HG02763 (cell line): ENCODE data around the gene MCF2L.
"Not testable (repeated sequence)": the region's sequence is repeated elsewhere in the genome, so short reads cannot be mapped to it uniquely, and the experiment has no call there.

Experiments
- ATAC-seq: cut with Tn5 transposase; IDR thresholded peaks from one replicate; pipeline ENCODE4 v1.9.1; 2021; ENCODE audit warnings: mild to moderate bottlenecking, moderate library complexity; ENCODE audit not compliant: unreplicated experiment

Gene MCF2L

GRCh38 chr13:113092776-113093579, 124.0 kb downstream of the MCF2L start:
- ATAC-seq = no peak

GRCh38 chr13:113093580-113094409, 124.8 kb downstream of the MCF2L start:
- ATAC-seq = no peak

- ATAC-seq = no peak
Measured at GRCh38 chr13:113094410-113094800, 125.4 kb downstream of the MCF2L start.

- no peak for ATAC-seq
Measured at GRCh38 chr13:113095146-113096051, 126.4 kb downstream of the MCF2L start.

GRCh38 chr13:113096052-113096744, 127.2 kb downstream of the MCF2L start:
- ATAC-seq = no peak

- ATAC-seq = no peak
Measured at GRCh38 chr13:113096745-113097305, 127.8 kb downstream of the MCF2L start.

GRCh38 chr13:113097651-113098050, 128.6 kb downstream of the MCF2L start:
- ATAC-seq = no peak

GRCh38 chr13:113098162-113098732, 129.2 kb downstream of the MCF2L start:
- ATAC-seq = no peak

- ATAC-seq = no peak
Measured at GRCh38 chr13:113099142-113099541, 130.1 kb downstream of the MCF2L start.

- ATAC-seq = not testable (repeated sequence)
Measured at GRCh38 chr13:113102302-113102701, 133.3 kb downstream of the MCF2L start.

GRCh38 chr13:113102727-113103126, 133.7 kb downstream of the MCF2L start:
- no peak for ATAC-seq

- ATAC-seq = no peak
Measured at GRCh38 chr13:113103646-113104045, 134.6 kb downstream of the MCF2L start.

- ATAC-seq = no peak
Measured at GRCh38 chr13:113105032-113105920, 136.3 kb downstream of the MCF2L start, which contains the start of gene F7. Gene F7, plus strand, starts transcription at chr13:113105791. Its CDS starts 51 bp downstream, at chr13:113105842.

GRCh38 chr13:113105921-113106452, 137.0 kb downstream of the MCF2L start:
- ATAC-seq = no peak

- ATAC-seq = no peak
Measured at GRCh38 chr13:113106711-113107351, 137.8 kb downstream of the MCF2L start.

- ATAC-seq = not testable (repeated sequence)
Measured at GRCh38 chr13:113108521-113108920, 139.5 kb downstream of the MCF2L start.

- no peak for ATAC-seq
Measured at GRCh38 chr13:113109151-113110047, 140.4 kb downstream of the MCF2L start.
